SU-DHL-6 (cell line): ENCODE data around the gene GRM5.

Source experiments
- H2AFZ ChIP-seq: fragments of 200-600 bp; sonication (generic); 2 replicates; pipeline ENCODE4 v1.6.1; 2014; ENCODE audit warnings: low read depth, mild to moderate bottlenecking, moderate library complexity, mixed read lengths, antibody characterized with exemption, low read length; ENCODE audit not compliant: severe bottlenecking
- H3F3A ChIP-seq: fragments of 200-600 bp; shearing (Covaris generic); 2 replicates; pipeline ENCODE4 v1.6.0; 2016; ENCODE audit warnings: antibody characterized with exemption, mild to moderate bottlenecking; ENCODE audit not compliant: insufficient read depth
- H3K27ac ChIP-seq: fragments of 200-600 bp; sonication (generic); 2 replicates; pipeline ENCODE4 v1.5.1; 2016; ENCODE audit warnings: low read depth, mild to moderate bottlenecking, low read length, moderate library complexity, mixed read lengths
- H3K27me3 ChIP-seq: fragments of 200-600 bp; sonication (generic), shearing (Covaris generic); 2 replicates; pipeline ENCODE4 v1.6.0; 2014; ENCODE audit warnings: mild to moderate bottlenecking, low read length
- H3K36me3 ChIP-seq: fragments of 200-600 bp; sonication (generic); 2 replicates; pipeline ENCODE4 v1.6.1; 2014; ENCODE audit warnings: mild to moderate bottlenecking, low read length, mixed read lengths
- H3K4me2 ChIP-seq: fragments of 300-600, 200-600 bp; shearing (Covaris generic), sonication (generic); 2 replicates; pipeline ENCODE4 v1.6.0; 2014; ENCODE audit warnings: low read length, low read depth, mild to moderate bottlenecking; ENCODE audit not compliant: poor library complexity, severe bottlenecking
- H3K4me3 ChIP-seq: fragments of 200-600 bp; sonication (generic); 2 replicates; pipeline ENCODE4 v1.5.1; 2014; ENCODE audit warnings: antibody characterized with exemption, low read length, mild to moderate bottlenecking, mixed read lengths; ENCODE audit not compliant: insufficient read depth, poor library complexity, severe bottlenecking
- H3K79me2 ChIP-seq: fragments of 200-600 bp; sonication (generic); 2 replicates; pipeline ENCODE4 v1.6.1; 2014; ENCODE audit warnings: mild to moderate bottlenecking, low read length, moderate library complexity; ENCODE audit not compliant: insufficient read depth
- H3K9ac ChIP-seq: fragments of 200-600 bp; sonication (generic); 2 replicates; pipeline ENCODE4 v1.7.0; 2014; ENCODE audit warnings: mild to moderate bottlenecking, low read length
- H3K9me2 ChIP-seq: fragments of 200-600 bp; sonication (generic); replicated peaks from 2 replicates; pipeline ENCODE4 v1.6.1; 2014; ENCODE audit warnings: low read length; ENCODE audit not compliant: insufficient read depth
- H3K9me3 ChIP-seq: fragments of 200-600 bp; sonication (generic); 2 replicates; pipeline ENCODE4 v1.6.1; 2014; ENCODE audit warnings: low read length, mixed read lengths; ENCODE audit not compliant: insufficient read depth
- H4K20me1 ChIP-seq: fragments of 200-600 bp; sonication (generic); 2 replicates; pipeline ENCODE4 v1.6.1; 2014; ENCODE audit warnings: low read depth, mild to moderate bottlenecking, antibody characterized with exemption, low read length, moderate library complexity, mixed read lengths
- CTCF ChIP-seq: fragments of 200-600 bp; sonication (generic); IDR thresholded peaks from one replicate; pipeline ENCODE4 v1.5.1; 2017; ENCODE audit warnings: antibody characterized with exemption, mild to moderate bottlenecking, low read length, moderate library complexity; ENCODE audit not compliant: insufficient read depth, poor library complexity, severe bottlenecking
- EZH2phosphoT487 ChIP-seq: fragments of 200-600 bp; sonication (generic), shearing (Covaris generic); conservative IDR thresholded peaks from 2 replicates; pipeline ENCODE4 v1.6.1; 2018; ENCODE audit warnings: mild to moderate bottlenecking, antibody characterized with exemption, low read length, moderate library complexity, mixed read lengths

GRM5 gene

DNA sequence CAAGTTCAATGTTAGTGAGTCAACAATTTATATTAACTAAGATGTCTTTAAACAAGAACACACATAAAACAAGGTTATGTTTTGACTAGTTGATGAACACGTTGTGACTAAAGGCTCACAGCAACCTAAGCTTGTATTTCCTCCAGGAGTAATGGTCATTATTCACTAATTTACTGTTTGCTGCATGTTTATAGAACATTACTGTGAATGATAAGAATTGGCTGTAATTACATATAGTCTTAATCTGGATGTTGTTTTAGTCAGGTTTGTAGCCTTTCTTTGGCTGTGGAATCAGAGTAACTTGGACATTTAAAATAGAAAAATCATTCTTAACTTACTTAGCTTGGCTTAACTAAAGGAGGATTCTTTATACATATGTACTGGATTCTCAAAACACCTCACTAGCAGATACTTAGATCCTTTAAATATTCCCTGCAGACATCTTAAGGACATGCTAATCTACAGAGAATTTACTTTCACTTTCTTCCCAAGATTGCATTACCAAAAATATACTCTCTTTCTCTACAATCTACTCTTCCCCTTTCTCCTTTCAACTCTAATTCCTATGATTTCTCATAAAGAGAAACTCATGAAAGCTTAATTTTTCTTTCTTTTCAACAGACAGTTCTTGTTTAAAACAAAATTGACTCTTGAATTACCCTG, 408.6 kb downstream of the GRM5 start:
- Histone ChIP-seq H3K36me3 (no peaks in the 10 kb centered on the region), H3K9ac (no peak overlapping the region), H3K9me3 (no peaks in the 10 kb centered on the region), H3F3A (no peaks in the 10 kb centered on the region), H3K4me2 (no peak overlapping the region), H4K20me1 (no peaks in the 10 kb centered on the region), H3K79me2 (no peaks in the 10 kb centered on the region), H2AFZ (no peak overlapping the region), H3K27ac (no peak overlapping the region), H3K4me3 (no peak overlapping the region), H3K27me3 (peaks cover 3% of the 10 kb centered on the region; the same call in 1 of the 2 replicates), H3K9me2 (no peaks in the 10 kb centered on the region)
- TF ChIP-seq EZH2phosphoT487 (no peak), CTCF (no peak)

- no peak overlapping the region for H3K4me3 ChIP-seq
- H2AFZ ChIP-seq, result no peak overlapping the region
- H3K9ac ChIP-seq, result no peak overlapping the region
- peaks cover 3% of the 10 kb centered on the region; the same call in 1 of the 2 replicates for H3K27me3 ChIP-seq
- H3K4me2 ChIP-seq, result no peak overlapping the region
- H3K9me3 ChIP-seq, result no peaks in the 10 kb centered on the region
- H3F3A ChIP-seq, result no peaks in the 10 kb centered on the region
- H3K79me2 ChIP-seq, result no peaks in the 10 kb centered on the region
- H3K27ac ChIP-seq, result no peak overlapping the region
- no peaks in the 10 kb centered on the region for H3K36me3 ChIP-seq
- no peak for TF ChIP-seq EZH2phosphoT487
- TF ChIP-seq CTCF, result no peak
- H3K9me2 ChIP-seq, result no peaks in the 10 kb centered on the region
- no peaks in the 10 kb centered on the region for H4K20me1 ChIP-seq
Measured at GRCh38 chr11:88656283-88656682, 409.5 kb downstream of the GRM5 start.

DNA sequence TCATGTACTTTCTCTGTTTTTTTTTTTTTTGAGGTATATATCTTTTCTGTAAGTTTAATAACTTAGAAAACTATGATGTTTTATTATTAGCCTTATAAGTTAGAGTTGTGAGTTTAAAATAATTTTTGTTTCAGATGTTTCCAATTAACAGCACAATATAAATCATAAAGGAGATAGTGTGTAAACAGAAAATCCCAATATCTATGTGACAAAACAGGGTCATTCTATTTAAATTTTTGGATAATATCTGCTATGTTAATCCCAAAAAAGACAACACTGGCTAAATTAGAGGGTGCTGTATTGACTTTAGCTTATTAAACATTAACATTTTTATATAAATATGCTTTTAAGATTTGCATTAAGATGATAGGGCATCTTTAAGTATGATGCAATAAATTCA, 410.1 kb downstream of the GRM5 start:
- H2AFZ ChIP-seq, result no peak overlapping the region
- no peak overlapping the region for H3K9ac ChIP-seq
- H3F3A ChIP-seq, result no peaks in the 10 kb centered on the region
- no peaks in the 10 kb centered on the region for H4K20me1 ChIP-seq
- peaks cover 3% of the 10 kb centered on the region; the same call in 1 of the 2 replicates for H3K27me3 ChIP-seq
- no peak overlapping the region for H3K4me3 ChIP-seq
- H3K36me3 ChIP-seq, result no peaks in the 10 kb centered on the region
- no peak overlapping the region for H3K27ac ChIP-seq
- H3K9me3 ChIP-seq, result no peaks in the 10 kb centered on the region
- TF ChIP-seq CTCF (no peak), EZH2phosphoT487 (no peak)
- no peak overlapping the region for H3K4me2 ChIP-seq
- H3K9me2 ChIP-seq, result no peaks in the 10 kb centered on the region
- no peaks in the 10 kb centered on the region for H3K79me2 ChIP-seq
